Activated T-cell treated with anti-CD3 and anti-CD28 coated beads, Interleukin-2, amount 50 U/mL, for 4 hours (primary cell): ENCODE data around the gene SLIT3. TPM values are rescaled to one million over a fixed set of nuclear protein-coding genes. Genes with fewer than 3 reads are reported as not detected.

Experiments
- ATAC-seq, 2 donors: fragments of 200-7000 bp; cut with Tn5 transposase; one replicate each; pipeline ENCODE4 v1.10.0; 2021
- DNase-seq: peaks from one replicate; pipeline ENCODE4 v3.0.0-alpha.2; 2020
- H3K27me3 Mint-ChIP-seq: one replicate; pipeline ENCODE4 v1.8.0; 2021; ENCODE audit warnings: low read depth, mixed read lengths
- H3K36me3 Mint-ChIP-seq: one replicate; pipeline ENCODE4 v1.8.0; 2022; ENCODE audit warnings: mixed read lengths; ENCODE audit not compliant: insufficient read depth
- H3K4me1 Mint-ChIP-seq: one replicate; pipeline ENCODE4 v1.8.0; 2021; ENCODE audit warnings: low read depth, mixed read lengths
- H3K4me3 Mint-ChIP-seq: one replicate; pipeline ENCODE4 v1.8.0; 2021; ENCODE audit warnings: mild to moderate bottlenecking, moderate library complexity, mixed read lengths
- H3K9me3 Mint-ChIP-seq: one replicate; pipeline ENCODE4 v1.8.0; 2021; ENCODE audit warnings: mixed read lengths
- total RNA-seq, 3 donors: library from RNA; stranded (reverse); gene quantifications; one replicate each; pipeline ENCODE4 v1.2.1, GENCODE V29; 2021

The SLIT3 gene
- total RNA-seq, 3 donors from 2014 or later, result 0.03 to 0.16 (median 0.03) TPM

GRCh38 chr5:169289520-169289919, 11.4 kb downstream of the SLIT3 start:
- no peak for ATAC-seq
- DNase-seq, result no peak
- H3K9me3 Mint-ChIP-seq, result peaks cover 3% of the 10 kb centered on the region
- H3K4me1 Mint-ChIP-seq, result no peaks in the 10 kb centered on the region
- H3K4me3 Mint-ChIP-seq, result no peak overlapping the region
- H3K36me3 Mint-ChIP-seq, result no peaks in the 10 kb centered on the region
- peaks cover 2% of the 10 kb centered on the region for H3K27me3 Mint-ChIP-seq

DNA sequence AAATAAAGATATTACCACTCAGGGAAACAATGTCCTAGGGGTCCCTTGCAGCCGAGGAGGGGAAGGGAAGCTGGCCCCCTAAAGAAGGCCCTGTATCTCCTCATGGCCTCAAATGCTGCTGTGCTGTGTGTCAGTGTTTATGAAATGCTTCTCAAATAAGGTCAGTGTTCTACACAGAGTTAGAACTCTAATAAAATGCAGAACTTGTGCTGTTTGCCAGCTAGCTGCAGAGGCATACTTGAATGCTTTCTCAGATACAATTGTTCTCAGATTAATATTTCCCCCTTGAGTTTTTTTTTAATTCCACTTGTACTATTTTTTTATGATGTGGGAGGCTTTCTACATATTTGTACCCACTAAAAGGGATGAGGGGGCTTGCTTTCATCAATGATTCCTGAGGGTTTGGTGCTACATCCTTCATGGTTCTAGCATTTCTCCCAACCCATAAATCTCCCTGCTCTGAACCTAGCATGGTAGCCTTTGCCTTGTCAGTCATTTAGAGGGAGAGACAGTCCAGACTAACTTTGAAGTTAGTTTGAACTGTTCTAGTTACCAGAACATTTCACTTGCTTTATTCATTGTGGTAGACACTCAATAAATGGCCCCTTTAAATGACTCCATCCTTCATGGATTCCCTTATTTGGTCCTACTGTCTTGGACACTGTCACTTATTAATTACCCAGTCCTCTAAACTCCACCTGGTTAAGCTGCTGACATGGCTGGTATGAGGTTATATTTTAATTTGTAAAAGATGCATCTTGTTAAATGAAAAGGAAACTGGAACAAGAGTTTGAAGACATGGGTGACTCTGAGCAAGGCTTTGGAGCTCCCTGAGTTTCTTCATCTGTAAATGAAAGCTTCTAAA, 12.6 kb downstream of the SLIT3 start:
- H3K4me1 Mint-ChIP-seq, result no peaks in the 10 kb centered on the region
- DNase-seq, result no peak
- no peak for ATAC-seq
- H3K4me3 Mint-ChIP-seq, result no peak overlapping the region
- peaks cover 3% of the 10 kb centered on the region for H3K9me3 Mint-ChIP-seq
- no peaks in the 10 kb centered on the region for H3K36me3 Mint-ChIP-seq
- peaks cover 2% of the 10 kb centered on the region for H3K27me3 Mint-ChIP-seq

GRCh38 chr5:169287529-169287928, 13.4 kb downstream of the SLIT3 start:
- Mint-ChIP-seq H3K9me3 (peaks cover 3% of the 10 kb centered on the region), H3K4me1 (no peaks in the 10 kb centered on the region), H3K27me3 (peaks cover 2% of the 10 kb centered on the region), H3K36me3 (no peaks in the 10 kb centered on the region), H3K4me3 (no peak overlapping the region)
- DNase-seq (no peak), ATAC-seq (no peak)

GRCh38 chr5:169286572-169287300, 14.2 kb downstream of the SLIT3 start:
- no peak for ATAC-seq
- peaks cover 2% of the 10 kb centered on the region for H3K27me3 Mint-ChIP-seq
- no peaks in the 10 kb centered on the region for H3K4me1 Mint-ChIP-seq
- H3K36me3 Mint-ChIP-seq, result no peaks in the 10 kb centered on the region
- DNase-seq, result no peak
- peaks cover 3% of the 10 kb centered on the region for H3K9me3 Mint-ChIP-seq
- H3K4me3 Mint-ChIP-seq, result no peak overlapping the region

- no peaks in the 10 kb centered on the region for H3K4me1 Mint-ChIP-seq
- H3K36me3 Mint-ChIP-seq, result no peaks in the 10 kb centered on the region
- no peak for DNase-seq
- peaks cover 3% of the 10 kb centered on the region for H3K9me3 Mint-ChIP-seq
- H3K27me3 Mint-ChIP-seq, result peaks cover 2% of the 10 kb centered on the region
- H3K4me3 Mint-ChIP-seq, result no peak overlapping the region
- no peak for ATAC-seq
Measured at GRCh38 chr5:169283887-169284286, 17.1 kb downstream of the SLIT3 start.

DNA sequence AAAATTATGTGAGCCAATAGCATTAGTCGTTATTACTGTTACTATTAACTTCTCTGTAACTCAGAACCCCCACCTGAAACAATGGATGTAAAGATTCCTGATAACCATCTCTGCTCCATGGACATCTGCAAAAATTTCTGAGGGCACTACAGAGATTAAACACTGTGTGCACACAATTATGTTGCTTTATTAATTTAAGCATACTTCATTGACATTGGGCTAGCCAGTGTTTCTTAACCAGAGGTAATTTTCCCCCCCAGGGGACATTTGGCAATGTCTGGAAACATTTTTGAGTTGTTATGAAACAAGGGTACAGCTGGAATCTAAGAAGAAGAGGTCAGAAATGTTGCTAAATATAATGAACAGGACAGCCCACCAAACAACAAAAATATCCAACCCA, 19.3 kb downstream of the SLIT3 start:
- no peaks in the 10 kb centered on the region for H3K36me3 Mint-ChIP-seq
- H3K9me3 Mint-ChIP-seq, result peaks cover 3% of the 10 kb centered on the region
- ATAC-seq (no peak), DNase-seq (no peak)
- no peaks in the 10 kb centered on the region for H3K4me1 Mint-ChIP-seq
- H3K4me3 Mint-ChIP-seq, result no peak overlapping the region
- no peaks in the 10 kb centered on the region for H3K27me3 Mint-ChIP-seq

DNA sequence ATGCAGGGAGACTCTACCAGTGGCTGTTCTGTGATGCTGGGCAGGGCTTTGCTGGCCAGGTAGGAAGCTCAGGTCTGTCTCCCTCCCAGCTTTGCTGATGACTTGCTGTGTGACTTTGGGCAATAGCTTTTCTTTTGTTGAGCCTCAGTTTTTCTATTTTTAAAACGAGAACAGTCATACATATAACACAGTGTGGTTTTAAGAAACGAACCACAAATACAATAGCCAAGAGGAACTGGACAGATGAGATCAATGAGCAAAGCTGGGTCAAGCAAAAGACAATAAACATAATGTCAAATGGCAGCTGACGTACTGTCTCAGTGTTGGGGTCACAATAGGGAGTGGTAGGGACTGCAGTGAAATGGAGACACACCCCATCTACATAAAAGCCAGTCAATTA, 20.2 kb downstream of the SLIT3 start:
- Mint-ChIP-seq H3K4me3 (no peak overlapping the region), H3K36me3 (no peaks in the 10 kb centered on the region), H3K4me1 (no peaks in the 10 kb centered on the region), H3K9me3 (peaks cover 3% of the 10 kb centered on the region), H3K27me3 (no peaks in the 10 kb centered on the region)
- DNase-seq (no peak), ATAC-seq (no peak)

DNA sequence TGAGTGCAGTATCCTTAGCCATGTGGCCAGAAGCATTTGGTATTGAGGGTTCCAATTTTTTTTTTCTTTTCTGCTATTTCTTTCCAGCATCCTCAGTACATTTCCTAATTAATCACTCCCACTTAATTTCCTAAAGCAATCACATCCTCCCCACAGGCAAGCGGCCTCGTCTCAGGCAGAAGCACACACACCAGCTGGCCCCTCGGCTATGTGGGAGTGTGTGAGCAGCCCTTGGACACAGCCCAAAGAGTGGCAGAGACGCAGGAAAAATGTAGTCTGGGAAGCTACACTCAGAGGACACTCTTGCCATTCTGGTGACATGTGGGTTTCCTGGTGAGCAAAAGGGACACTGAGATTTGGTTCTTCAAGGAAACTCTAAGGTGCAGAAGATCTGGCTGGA, 20.7 kb downstream of the SLIT3 start:
- ATAC-seq (no peak), DNase-seq (no peak)
- peaks cover 3% of the 10 kb centered on the region for H3K9me3 Mint-ChIP-seq
- no peaks in the 10 kb centered on the region for H3K27me3 Mint-ChIP-seq
- H3K4me3 Mint-ChIP-seq, result no peak overlapping the region
- no peaks in the 10 kb centered on the region for H3K36me3 Mint-ChIP-seq
- no peaks in the 10 kb centered on the region for H3K4me1 Mint-ChIP-seq

DNA sequence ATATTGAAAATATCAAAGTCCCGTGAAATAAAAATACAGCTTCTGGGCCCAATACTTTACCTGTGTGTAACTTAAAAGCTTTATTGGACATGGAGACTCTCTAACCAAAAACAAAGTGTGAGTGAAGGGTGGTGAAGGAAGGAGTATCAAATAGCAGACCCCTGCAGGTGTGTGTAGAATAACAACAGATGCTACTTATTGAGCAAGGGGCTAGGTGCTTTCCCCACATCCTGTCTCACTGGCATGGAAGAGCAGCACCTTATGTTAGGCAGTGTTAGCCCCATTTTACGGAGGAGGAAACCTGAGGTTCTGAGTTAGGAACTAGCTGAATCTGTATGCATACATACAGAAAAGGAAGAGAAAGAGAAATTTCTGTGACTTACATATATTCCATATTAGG, 21.8 kb downstream of the SLIT3 start:
- DNase-seq, result no peak
- no peak for ATAC-seq
- H3K4me3 Mint-ChIP-seq, result no peak overlapping the region
- no peaks in the 10 kb centered on the region for H3K36me3 Mint-ChIP-seq
- no peaks in the 10 kb centered on the region for H3K9me3 Mint-ChIP-seq
- no peaks in the 10 kb centered on the region for H3K27me3 Mint-ChIP-seq
- H3K4me1 Mint-ChIP-seq, result no peaks in the 10 kb centered on the region

- ATAC-seq (no peak), DNase-seq (no peak)
- no peaks in the 10 kb centered on the region for H3K9me3 Mint-ChIP-seq
- no peaks in the 10 kb centered on the region for H3K36me3 Mint-ChIP-seq
- no peaks in the 10 kb centered on the region for H3K4me1 Mint-ChIP-seq
- no peak overlapping the region for H3K4me3 Mint-ChIP-seq
- no peaks in the 10 kb centered on the region for H3K27me3 Mint-ChIP-seq
Measured at GRCh38 chr5:169273881-169274280, 27.1 kb downstream of the SLIT3 start.

- no peak for ATAC-seq
- no peaks in the 10 kb centered on the region for H3K36me3 Mint-ChIP-seq
- DNase-seq, result no peak
- no peaks in the 10 kb centered on the region for H3K27me3 Mint-ChIP-seq
- H3K4me3 Mint-ChIP-seq, result no peak overlapping the region
- H3K4me1 Mint-ChIP-seq, result no peaks in the 10 kb centered on the region
- no peaks in the 10 kb centered on the region for H3K9me3 Mint-ChIP-seq
Measured at GRCh38 chr5:169273451-169273850, 27.5 kb downstream of the SLIT3 start.

GRCh38 chr5:169272731-169273427, 28.1 kb downstream of the SLIT3 start:
- H3K4me3 Mint-ChIP-seq, result no peak overlapping the region
- H3K9me3 Mint-ChIP-seq, result no peaks in the 10 kb centered on the region
- no peak for ATAC-seq
- H3K4me1 Mint-ChIP-seq, result no peaks in the 10 kb centered on the region
- H3K27me3 Mint-ChIP-seq, result no peaks in the 10 kb centered on the region
- no peaks in the 10 kb centered on the region for H3K36me3 Mint-ChIP-seq
- DNase-seq, result no peak

GRCh38 chr5:169272111-169272510, 28.8 kb downstream of the SLIT3 start:
- no peaks in the 10 kb centered on the region for H3K27me3 Mint-ChIP-seq
- ATAC-seq (no peak), DNase-seq (no peak)
- no peaks in the 10 kb centered on the region for H3K4me1 Mint-ChIP-seq
- no peak overlapping the region for H3K4me3 Mint-ChIP-seq
- H3K9me3 Mint-ChIP-seq, result no peaks in the 10 kb centered on the region
- no peaks in the 10 kb centered on the region for H3K36me3 Mint-ChIP-seq

- no peak overlapping the region for H3K4me3 Mint-ChIP-seq
- ATAC-seq (no peak), DNase-seq (no peak)
- no peaks in the 10 kb centered on the region for H3K27me3 Mint-ChIP-seq
- H3K9me3 Mint-ChIP-seq, result no peaks in the 10 kb centered on the region
- no peaks in the 10 kb centered on the region for H3K36me3 Mint-ChIP-seq
- H3K4me1 Mint-ChIP-seq, result no peaks in the 10 kb centered on the region
Measured at GRCh38 chr5:169270827-169271226, 30.1 kb downstream of the SLIT3 start.
